Measurements from ENCODE around the gene MESD.

MESD gene

DNA sequence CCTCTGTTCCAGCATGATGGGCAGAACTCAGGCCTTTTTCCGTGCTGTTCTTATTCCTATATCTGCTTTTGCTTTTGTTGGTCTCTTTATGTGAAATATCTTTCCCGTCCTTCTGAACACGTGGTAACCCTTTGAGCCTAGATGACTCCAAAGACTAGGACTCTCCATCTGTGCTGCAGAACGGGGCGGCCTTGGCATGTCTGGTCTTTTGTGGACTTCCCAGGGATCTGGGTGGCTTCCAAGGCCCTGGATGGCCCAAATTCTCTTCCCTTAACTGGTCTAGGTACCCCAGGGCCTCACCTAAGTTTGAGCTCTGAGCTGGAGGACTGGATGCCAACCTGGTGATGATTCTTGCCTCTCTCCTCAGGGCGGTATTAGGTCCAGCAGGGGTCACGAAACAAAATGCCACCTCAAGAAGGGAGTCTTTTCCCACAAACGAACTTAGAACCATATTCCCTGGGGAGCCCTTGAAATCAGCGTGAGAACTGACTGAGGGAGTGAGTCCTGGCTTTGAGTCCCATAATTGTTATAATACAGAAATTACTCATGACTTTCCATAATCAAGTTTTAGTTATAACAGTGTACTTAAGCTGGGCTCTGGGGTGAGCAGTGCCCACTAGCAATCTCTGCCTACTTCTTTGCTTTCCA lies 25.0 kb upstream of the MESD start:
- DNase-seq: no peak

DNA sequence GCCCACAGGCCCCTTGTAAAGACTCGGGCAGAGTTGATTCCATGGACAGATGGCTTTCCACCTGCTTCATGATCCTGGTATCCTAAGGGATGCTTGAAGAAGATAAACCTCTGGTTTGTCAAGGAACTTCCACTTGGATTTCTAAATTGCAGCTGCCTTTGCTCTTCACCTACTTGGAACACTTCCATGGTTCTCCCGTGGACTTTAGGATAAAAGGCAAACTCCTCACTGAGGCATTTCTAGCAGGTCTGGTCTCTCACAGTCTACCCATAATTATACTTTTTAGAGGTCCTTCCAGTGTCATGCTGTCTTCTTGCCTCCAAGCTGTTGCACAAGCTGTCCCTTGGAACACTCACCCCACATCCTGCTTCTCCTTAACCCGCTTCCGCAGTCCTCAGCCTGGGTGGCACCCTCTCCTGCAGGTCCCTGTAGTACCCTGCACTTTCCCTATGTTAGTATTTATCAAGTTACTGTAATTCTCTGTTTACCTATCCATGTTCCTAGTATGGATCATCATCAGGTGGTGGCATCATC lies 23.8 kb upstream of the MESD start:
- DNase-seq: no peak

DNA sequence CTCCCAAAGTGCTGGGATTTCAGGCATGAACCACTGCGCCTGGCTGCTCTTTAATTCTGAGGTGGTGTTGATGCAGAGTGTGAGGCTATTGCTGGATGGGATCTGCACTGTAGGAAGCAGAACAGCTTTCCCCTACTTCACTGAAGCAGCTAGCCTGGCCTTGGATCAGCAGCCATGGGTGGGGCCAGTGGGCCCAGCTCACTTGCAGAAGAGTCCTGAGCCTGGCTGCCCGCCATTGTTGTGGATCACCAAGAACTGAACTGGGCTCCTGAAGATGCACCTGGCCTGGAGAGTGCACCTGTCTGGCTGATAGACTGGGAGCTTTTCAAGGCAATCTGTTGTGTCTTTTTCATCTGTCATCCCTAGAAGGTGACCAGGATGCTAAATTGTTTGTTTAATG lies 23.0 kb upstream of the MESD start:
- DNase-seq: no peak

DNA sequence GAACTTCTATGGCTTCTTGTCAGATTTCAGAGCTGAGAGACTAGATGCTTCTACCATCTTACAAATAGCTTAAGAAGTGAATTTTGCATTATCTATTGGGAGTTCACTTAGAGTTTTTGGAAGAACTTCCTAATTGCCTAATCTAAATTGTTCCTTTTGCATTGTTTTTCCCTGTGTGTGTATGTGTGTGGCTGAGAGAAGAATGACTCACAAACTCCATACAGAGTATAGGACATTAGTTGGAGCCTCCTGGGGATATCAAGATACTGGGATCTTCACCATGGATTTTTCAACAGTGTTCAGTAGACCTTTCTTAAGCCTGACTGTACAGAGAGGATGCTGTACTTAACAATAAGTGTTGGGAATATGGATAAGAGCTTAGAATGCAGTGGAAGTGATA lies 22.0 kb upstream of the MESD start:
- no peak for DNase-seq

DNA sequence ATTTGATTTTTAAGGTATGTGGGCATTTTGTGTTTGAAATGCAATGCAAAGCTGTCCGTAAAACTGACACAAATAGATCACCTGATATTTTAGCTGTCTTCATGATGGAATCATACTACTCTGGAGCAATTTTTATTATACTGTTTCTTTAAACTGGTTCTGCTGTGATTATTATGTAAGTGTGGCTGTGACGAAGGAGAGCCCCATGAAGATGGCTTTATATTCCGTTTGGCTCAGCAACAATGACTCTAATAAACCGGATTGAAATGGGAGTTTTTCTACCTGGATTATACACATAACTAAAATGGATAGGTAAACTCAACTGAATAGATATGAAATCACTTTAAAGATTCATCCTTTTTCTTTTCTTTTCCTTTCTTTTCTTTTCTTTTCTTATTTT lies 20.5 kb upstream of the MESD start:
- DNase-seq: no peak

DNA sequence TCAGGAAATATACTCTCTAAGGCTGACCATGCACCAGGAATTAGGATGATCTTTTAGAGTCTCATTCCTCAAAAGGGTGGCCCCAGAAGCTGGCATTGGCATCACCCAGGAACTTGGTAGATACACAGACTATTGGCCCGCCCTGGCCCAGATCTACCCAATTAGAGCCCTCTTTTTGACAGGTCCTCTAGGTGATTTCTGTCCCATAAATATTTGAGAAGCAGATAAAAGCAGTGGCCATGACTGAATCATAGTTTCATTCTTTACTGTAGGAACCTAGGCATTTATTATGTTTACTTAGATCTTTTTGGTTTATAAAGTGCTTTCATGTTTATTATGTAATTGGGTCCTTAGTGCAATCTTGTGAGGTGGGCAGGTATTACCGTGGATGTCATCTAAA lies 18.7 kb upstream of the MESD start:
- DNase-seq: no peak

DNA sequence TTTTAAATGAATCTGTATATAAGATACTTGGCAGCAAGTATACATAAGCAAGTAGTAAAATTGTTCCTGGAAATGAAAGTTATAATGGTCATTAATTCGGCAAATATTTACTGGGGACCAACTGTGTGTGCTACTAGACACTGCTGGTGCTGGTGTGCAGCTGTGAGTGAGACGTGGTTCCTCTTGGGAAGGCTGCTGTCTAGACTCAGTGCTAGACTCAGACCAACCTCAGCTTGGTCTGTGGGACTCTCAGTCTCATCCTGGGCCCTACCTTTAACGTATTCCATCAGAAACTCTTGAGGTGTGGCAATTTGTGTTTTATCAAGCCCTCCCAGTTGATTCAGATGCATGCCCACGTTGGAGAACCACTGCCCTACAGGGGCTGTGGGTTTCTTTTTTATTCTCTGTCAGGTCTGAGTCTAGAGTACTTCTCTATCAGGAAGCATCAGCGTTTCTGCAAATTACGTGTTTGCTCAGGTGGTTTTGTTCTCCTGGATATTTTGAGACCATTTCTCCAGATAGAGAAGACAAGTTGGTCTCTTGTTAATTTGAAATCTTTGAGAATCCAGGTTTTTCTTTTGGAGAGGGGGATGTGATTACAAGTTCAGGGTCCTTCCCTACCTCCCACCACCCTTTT lies 17.9 kb upstream of the MESD start:
- DNase-seq: no peak

DNA sequence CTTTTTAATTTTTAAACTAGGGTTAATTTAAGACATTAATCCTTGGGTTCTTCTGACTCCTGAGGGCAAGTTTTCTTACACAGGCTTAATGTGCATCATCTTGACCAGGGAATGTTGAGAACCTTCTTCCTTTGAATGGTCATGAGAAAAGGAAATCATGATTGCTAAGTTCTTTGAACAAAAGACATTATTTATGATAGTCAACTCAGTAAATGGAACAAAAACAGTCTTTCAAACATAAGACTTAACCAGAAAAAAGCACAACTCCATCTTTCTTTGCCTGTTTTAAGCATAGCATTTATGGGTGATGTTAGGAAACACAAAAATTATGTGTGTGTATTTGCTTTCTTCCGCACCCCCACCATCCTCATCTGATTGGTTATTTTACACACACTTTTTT lies 16.5 kb upstream of the MESD start:
- no peak for DNase-seq

DNA sequence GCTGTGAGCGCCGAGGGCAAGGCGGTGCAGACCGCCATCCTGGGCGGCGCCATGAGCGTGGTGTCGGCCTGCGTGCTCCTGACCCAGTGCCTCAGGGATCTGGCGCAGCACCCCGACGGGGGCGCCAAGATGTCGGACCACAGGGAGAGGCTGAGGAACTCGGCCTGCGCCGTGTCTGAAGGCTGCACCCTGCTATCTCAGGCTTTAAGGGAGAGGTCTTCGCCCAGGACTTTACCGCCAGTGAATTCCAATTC lies 13.4 kb upstream of the MESD start:
- DNase-seq: no peak

DNA sequence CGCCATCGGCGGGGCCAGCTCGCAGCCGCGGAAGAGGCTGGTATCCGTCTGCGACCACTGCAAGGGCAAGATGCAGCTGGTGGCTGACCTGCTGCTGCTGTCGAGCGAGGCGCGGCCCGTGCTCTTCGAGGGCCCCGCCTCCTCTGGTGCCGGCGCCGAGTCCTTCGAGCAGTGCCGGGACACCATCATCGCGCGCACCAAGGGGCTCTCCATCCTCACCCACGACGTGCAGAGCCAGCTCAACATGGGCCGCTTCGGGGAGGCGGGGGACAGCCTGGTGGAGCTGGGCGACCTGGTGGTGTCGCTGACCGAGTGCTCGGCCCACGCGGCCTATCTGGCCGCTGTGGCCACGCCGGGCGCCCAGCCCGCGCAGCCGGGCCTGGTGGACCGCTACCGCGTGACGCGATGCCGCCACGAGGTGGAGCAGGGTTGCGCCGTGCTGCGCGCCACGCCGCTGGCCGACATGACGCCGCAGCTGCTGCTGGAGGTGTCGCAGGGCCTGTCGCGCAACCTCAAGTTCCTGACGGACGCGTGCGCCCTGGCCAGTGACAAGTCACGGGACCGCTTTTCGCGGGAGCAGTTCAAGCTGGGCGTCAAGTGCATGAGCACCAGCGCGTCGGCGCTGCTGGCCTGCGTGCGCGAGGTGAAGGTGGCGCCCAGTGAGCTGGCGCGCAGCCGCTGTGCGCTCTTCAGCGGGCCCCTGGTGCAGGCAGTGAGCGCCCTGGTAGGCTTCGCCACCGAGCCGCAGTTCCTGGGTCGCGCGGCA lies 12.9 kb upstream of the MESD start:
- no peak for DNase-seq

DNA sequence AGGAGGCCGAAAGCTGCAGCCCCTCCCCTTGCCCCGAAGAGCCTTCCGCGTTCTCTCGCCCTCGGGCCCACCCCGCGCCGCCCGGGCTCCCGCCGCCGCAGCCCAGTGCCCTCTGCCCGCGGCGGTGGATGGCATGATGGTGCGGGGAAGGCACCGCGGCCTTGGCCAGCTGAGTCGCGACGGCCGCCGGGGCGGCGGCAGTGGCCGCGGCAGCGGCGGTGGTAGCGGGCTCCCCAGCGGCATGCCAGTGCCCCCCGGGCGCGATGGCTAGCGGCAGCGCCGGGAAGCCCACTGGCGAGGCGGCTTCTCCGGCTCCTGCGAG lies 12.4 kb upstream of the MESD start:
- no peak for DNase-seq

DNA sequence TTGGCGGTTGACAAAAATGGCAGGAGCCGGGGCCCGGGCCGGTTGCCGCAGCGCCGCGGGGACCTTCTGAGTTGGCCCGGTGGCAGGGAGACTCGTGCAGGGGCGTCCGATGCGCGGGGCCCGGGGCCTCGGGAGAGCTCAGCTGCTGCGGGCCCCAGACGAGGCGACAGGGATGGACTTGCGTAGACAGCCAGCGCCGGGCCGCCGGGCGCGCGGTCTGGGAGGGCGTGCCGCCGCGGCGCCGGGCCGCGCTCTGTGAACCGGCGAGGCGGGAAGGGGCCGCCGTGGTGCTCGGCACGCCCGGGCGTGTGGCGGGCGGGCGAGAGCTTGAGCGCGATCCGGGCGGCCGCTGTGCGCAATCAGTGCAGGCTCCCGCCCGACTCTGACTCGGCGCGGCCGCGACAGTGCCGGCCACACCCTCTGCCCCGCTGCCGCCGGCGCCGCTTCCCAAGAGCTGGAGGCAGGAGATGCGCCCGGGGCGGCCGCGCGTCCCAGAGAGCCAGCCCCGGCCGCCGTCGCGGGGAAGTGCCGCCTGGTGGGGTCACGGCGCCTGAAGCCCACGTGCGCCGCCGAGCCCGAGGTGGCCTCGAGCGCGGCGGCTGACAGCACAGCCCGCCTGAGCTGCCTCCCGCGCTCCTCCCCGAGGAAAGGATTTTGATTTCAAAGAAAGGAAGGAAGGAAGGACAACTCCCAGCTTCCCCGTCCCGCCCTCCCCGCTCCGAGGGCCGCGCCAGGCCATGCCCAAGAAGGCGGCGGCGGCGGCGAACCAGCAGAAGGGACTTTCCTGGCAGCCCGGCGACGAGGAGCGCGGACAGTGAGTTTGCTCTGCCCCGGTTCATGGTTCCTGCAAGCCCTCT lies 11.8 kb upstream of the MESD start:
- DNase-seq: peak; percentile 67 to 69

DNA sequence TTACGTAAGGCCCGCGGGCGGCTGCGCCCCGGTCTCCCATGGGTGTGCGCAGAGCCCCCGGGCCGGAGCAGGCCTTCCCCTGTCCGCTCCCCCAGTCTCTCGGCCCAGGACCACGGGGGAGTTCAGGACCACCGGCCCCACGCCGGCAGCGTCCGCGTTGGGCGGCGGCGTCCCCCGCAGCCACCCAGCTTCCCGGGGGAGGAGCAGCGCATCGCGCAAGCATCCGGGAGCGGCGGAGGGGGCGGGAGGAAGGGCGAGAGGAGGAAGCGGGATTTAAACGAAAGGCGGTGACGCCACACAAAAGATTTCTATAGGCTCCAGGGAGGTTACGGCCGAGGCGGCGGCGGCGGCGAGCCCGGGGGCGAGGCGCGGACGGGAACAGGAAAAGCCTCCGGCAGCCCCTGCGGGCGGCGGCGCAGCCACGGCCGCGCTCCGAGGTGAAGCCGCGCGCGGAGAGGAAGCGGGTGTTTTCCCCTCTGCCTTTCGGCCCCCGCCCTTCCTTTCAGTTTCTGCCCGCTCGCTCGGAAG lies 11.1 kb upstream of the MESD start, which contains the start of gene TLNRD1:
Gene TLNRD1 (plus strand): TSS at position 300 of the 528 bp plus-strand sequence. CDS start 1,349 bp downstream, outside the sequence.
- peak; percentile 87 for DNase-seq

DNA sequence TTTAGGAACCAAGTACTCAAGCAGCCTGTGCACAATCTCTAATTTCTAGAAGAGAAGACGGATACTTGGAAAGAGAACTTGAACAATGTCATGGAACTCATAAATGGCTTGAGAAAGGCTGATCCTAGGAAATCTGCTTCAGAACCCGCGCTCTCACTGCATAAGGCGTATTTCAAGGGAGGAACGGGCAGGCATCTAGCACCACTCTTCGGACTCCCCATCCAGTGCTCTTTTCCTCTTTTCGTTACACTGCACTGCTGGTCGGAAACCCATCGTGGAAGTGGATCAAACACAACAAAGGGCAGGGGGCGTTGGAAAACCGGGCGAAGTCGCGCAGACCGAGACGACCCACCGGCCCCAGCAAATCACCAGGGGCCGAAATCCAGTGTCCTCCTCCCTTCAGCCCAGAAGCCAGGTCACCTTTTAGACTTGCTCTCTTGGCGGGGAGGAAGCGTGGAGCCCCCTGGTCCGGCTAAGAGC lies 10.6 kb upstream of the MESD start:
- DNase-seq: no peak

DNA sequence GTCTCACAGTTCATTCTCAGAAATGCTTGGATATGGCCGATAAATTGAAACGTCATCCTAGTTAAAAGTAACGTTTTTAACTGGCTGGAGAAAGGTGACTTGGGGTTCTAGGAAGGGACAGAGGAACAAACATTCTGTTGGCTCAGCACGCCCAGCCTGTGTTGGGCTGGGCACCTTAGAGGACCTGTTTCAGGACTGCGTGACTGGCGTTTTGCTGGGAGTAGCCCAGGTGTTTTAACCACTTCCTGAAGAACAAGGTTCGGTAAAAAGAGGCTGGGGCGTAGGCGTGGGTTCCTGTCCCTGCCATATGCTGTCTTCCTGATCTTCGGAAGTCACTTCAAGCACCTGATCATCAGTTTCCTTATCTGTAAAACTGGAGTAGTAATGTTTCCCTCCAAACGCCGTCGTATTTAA lies 10.0 kb upstream of the MESD start:
- peak; percentile 55 to 66 for DNase-seq

DNA sequence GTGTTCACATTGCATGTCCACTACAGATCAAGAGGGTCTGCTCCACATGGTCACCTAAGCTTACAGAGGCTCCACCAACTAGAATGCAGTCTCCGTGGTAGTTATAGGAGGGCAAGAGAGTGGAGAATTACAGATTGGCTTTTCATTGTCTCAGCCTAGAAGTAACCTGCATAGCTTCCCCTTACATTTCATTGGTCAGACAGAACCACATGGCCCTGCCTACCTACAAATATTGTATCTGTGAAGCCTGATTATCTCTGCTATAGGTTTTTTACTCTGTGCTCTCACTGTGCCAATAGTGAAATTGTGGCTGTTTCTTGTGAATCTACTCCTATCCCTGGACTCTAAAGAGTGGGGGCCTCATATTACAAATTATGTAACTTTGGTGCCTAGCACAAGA lies 8.6 kb upstream of the MESD start:
- peak in 1 of 2 donors; percentile 27 for DNase-seq

DNA sequence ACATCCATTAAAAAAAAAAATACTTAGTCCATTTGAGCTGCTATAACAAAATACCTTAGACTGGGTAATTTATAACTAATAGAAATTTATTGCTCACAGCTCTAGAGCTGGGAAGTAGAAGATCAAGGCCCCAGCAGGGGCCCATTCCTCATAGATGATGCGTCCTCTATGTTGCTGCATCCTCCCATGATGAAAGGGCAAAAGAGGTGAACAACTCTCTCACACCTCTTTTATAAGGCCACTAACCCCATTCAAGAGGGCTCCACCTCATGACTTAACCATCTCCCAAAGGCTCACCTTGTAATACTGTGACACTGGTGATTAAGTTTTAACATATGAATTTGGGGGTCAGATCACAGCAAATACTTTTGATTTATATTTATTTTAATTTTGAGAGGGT lies 8.1 kb upstream of the MESD start:
- DNase-seq: no peak

DNA sequence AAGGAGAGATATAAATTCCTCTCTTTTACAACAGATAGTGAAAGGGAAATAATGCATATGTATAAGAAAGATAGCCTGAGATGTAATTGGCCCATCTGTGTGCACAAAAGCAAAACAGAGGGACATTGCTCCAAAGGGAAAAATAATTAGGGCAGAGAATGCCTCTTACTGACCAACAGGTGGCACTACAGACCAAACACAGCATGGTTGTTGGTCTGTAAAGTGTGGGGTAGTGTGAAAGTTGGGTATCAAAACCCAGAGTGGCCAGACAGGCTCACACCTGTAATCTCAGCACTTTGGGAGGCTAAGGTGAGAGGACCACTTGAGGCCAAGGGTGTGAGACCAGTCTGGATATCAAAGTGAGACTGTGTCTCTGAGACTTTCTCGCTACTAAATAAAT lies 6.6 kb upstream of the MESD start:
- DNase-seq: peak; percentile 19 to 33

DNA sequence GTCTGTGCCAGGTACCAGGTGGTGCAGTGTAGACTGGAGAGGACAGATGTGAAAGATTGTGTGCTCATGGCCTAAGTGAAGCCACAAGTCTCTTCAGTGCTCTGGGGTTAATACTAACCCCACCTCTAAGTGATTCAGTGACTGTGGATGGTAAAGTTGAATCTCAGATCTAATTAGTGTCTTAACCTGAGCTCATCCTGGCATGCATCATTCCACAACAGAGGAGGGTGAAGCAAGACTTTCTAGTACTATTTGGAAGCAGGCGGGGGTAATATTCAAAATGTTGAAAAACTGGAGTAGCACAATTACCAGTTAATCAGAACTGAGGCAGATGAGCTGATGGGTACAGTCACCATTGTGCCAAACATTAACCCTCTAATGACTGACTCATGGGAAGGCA lies 2.8 kb upstream of the MESD start:
- DNase-seq: no peak

DNA sequence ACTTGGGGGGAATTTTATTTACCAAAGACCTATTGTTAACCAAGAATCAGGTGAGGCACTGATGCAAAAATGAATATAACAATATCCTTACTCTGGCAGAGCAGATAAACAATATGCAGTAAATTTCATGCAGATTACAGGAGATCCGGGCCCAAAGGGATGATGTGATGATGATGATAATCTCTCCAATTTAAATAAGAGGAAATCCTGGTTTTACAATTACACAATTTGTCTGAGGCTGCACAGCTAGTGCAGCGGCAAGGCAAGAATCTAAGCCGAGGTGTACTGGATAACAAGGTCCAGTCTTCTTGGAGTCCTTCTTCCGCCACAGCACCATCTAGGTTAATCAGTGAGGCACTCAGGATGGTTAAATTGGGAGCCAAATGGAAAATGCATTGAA lies 2.4 kb upstream of the MESD start:
- DNase-seq: no peak

DNA sequence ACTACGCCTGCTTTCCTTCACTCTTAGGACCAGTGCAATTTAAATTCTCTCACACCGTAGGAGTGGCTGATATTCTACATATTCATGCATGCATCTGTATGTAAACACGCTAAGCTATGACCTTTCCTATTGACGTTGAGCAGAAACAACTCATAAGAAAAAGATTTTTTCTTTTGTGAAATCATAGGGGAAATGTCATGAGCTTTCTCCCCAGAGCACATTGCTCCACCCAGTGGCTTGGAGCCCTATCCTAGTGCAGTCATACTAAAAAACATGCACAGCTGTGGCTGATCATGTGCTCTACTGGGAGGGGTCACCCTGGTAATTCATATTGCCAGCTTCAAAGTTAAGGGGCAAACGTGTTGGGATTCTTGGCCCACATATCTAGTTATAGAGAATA lies 1.8 kb upstream of the MESD start:
- peak; percentile 17 to 22 for DNase-seq

DNA sequence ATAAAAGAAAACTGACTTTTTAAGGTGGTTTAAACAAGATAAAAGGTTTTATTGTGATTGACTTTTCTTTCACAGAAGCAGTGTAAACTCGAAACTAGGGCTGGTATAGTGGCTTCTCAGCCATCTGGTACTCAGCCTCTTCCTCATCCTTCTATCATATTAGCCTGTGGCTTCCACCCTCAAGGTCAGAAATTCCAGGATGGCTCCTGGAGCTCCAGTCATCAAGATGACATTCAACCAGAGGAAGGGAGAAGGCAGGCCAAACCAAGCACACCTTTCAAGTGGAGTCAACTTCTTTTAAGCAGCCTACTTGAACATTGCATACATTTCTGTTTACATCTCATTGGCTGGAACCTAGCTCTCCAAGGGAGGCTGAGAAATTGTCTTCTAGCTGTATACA lies 1.3 kb upstream of the MESD start:
- no peak for DNase-seq

DNA sequence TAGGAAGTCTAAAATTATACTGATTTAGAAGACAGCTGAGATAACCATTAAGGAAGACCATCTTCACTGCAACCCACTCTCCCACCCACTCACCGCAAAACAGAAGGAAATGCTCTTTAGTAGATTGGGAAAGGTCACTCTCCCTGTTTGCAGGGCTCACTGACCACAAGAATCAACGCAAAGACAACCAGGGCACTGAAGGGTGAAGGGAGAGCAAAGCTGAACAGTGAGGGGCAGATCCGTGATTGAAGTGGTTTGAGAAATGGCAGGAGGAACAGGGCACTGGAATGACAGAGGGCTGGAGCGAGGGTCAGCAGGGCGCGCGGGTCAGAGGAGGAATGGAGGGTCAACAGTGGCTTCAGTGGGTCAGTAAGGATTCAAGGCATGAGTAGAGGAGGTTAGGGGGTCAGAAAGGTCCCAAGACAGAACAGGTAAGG lies 520 bp downstream of the MESD start:
- DNase-seq: no peak

Measured in CD4-positive, alpha-beta T cell treated with Interleukin-4 for 1 hour (primary cell).